DMS153 (cell line): ENCODE measurements around the gene WDR48.

ENCODE experiments used
- DNase-seq: peaks from one replicate; lab custom pipeline; 2025; lab: John Stamatoyannopoulos, UW

Gene WDR48

GRCh38 chr3:39124876-39125840, 73.3 kb downstream of the WDR48 start:
- DNase-seq = no peak

- no peak for DNase-seq
Observed at GRCh38 chr3:39125841-39126500, 74.2 kb downstream of the WDR48 start.

DNA sequence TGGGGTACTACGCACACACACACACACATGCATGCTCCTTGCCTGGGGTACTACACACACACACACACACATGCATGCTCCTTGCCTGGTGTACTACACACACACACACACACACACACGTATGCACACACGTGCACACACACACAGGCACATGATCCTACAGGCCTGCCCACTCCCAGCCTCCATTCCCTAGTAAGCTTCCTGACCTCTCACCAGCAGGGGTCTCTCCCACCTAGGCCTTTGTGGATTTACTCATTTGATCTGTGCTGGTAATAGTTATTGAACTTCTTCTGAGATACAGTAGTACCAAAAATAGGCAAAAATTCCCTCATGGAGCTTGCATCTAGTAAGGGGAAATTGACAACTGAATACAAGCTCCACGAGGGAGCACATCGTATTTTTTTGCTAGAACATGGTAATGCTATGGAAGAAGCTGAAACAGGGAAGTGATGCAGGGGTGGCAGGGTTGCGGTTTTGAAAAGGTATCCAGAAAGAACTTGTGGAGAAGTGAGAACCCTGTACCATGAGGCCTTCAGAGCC, 74.8 kb downstream of the WDR48 start:
- no peak for DNase-seq

DNA sequence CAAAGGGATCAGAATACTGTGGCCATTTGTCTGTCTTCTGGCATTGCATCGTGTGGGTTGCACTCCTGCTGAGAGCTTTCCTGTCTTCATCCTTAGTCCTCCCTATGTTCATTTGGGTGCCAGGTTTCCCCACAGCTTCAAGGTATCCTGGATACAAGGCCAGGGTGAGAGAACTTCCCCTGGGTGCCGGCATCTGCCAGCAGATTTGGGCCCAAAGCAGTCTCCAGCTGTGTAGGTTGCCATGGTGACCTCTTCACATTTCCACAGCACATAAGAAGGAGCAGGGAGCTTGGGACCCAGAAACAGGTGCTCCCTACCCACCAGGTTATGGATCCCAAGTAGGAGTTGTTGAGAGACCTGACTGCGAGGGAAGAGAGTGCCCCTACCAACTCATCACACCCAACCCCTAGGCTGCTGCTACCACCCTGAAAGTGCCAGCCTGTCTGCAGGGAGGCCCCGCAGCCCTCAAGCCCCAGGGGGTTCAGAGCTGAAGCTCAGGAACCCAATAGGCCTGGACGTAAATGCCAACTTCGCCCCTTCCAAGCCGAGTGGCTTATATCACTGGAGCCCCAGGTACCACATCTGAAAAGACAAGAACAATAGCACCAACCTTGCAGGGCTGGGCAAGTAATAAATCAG, 75.6 kb downstream of the WDR48 start:
- DNase-seq = no peak

DNA sequence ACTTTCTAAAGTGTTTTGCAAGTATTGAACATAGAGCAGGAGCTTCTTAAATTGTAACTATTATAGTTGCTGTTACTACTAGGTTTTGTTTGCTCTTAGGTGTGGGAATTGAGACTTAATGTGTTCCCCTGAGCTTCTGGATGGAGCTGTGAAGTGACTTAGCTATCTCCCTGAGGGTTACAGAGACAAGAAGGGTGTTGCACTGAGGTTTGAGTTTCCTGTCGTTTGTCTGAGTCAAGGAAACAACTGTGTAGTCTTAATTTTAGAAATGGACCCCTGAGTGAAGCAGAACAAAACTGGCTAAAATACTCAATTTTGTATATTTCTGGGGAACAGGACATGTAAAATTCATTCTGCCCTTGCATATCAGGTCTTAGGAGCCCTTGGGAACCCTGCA, 76.1 kb downstream of the WDR48 start:
- no peak for DNase-seq

GRCh38 chr3:39128951-39129350, 77.1 kb downstream of the WDR48 start:
- no peak for DNase-seq

DNA sequence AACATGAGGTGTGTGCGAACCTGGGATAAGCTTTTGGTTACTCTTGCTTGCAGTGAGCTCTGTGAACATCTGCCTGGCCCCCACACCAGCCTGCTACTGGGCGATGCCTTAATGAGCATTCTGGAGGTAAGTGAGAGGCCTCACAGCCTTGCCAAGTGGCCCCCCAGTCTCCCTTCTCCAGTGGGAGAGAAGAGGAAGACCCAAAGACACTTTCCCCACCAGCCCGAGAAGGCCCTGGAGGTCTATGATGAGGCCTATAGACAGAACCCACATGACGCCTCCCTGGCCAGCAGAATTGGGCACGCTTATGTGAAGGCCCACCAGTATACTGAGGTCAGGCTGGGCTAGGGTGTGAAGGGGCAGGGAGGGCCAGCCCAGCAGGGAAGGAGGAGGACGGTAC, 78.2 kb downstream of the WDR48 start:
- DNase-seq = no peak

GRCh38 chr3:39130693-39131265, 79.0 kb downstream of the WDR48 start:
- no peak for DNase-seq

DNA sequence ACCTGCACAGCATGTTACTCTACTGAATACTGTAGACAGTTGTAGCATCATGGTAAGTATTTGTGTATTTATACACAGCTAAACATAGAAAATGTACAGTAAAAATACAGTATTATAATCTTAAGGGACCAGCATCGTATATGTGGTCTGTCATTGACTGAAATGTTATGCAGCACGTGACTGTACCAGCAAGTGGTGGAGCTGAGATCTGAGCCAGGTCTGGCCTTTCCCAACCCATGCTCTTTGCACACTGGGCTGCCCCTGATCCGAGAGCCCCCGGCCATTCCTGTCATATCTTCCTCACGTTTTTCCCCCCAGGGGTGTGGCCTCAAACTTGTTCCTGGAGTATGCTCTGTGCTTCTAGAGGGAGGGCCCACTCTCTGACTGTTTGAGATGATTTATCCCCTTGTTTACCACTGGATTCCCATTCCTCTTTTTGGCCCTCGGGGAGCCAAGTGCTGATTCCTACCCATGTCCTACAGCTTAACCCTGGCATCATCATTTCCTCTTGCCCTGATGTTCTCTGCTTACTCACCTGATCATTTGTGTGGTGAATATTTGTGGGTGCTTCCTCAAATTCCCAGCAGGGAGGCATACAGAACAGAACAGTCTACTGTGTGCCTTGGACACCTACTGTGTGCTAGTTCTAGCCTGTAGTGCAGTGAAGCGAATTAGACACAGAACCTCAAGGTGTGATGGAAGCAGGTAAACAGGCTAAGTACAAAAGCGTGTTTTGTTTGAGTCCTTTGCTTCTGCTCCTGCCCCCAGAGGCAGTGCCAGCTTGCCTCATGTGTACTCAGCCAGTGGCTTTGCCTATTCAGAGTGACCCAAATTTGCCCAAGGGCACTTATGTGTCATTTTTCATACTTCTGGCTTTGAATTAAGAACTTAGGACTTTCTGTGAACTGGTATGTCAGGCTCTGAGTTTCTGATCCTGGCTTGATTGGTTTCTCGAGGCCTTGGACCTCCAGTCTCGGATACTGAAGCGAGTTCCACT, 80.6 kb downstream of the WDR48 start:
- no peak for DNase-seq

GRCh38 chr3:39133093-39133490, 81.3 kb downstream of the WDR48 start:
- no peak for DNase-seq

DNA sequence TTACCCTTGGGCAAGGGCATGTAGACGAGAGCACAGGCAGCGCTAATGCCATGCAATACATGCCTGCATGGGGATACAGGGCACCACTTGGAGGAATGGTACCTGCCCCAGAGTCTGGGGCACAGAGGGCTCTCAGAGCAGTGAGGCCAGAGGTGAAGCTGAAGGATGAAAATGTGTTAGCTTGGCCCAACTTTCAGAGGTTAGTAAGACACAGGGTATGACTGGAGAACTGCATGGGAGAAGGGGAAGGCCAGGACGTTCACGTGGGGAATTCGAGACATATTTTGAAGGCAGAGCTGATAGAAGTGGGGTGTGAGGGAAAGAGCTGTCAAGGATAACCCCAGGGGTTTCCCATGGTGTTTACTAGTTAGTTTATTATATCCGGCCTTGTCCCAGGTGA, 82.0 kb downstream of the WDR48 start:
- DNase-seq = no peak

GRCh38 chr3:39134305-39134704, 82.5 kb downstream of the WDR48 start:
- no peak for DNase-seq

GRCh38 chr3:39135170-39135805, 83.5 kb downstream of the WDR48 start:
- DNase-seq = no peak

GRCh38 chr3:39136533-39137434, 85.0 kb downstream of the WDR48 start:
- no peak for DNase-seq

DNA sequence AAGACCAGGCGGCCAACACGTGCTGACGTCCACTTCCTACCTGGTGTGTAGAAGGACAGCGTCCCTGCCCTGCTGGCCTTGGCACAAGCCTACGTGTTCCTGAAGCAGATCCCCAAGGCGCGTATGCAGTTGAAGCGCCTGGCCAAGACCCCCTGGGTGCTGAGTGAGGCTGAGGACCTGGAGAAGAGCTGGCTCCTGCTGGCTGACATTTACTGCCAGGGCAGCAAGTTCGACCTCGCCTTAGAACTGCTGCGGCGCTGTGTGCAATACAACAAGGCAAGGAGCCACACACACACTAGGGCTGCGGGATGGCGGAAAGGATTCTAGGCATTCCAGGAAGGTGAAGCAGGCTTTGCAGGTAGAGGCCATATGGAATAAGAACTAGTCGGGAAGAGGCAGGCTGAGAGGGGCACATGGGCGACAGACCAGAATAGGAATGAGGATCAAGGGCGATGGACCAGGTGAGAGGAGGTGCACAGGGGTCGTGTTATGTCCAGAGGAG, 85.7 kb downstream of the WDR48 start:
- DNase-seq = no peak

DNA sequence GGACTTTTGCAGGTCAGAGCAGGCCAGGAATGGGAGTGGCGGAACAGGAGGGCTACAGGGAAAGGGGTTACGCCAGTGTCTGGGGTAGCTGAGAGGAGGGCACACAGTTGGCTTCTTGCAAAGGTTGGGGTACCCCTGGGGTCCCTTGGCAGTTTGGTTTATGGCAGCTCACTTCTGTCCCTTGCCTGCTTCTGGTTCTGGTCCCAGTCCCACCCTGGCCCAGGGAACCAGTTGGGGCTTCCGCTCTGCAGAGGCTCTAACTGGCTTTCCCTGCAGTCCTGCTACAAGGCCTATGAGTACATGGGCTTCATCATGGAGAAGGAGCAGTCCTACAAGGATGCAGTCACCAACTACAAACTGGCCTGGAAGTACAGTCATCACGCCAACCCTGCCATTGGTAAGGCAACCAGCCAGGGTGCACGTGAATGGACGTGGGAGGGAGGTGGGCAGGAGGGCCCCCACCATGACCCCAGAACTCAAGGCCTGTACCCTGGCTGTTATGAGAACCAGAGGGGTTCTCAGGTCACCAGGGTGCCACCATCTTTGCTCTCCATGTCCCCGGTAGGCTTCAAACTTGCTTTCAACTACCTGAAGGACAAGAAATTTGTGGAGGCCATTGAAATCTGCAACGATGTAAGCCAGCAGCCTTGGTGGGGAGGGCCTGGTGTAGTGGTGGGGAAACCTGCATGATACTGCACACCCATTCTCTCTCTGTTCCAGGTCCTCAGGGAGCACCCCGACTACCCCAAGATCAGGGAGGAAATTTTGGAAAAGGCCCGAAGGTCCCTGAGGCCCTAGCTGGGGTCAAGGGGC, 86.4 kb downstream of the WDR48 start:
- DNase-seq = no peak

- DNase-seq = no peak
Observed at GRCh38 chr3:39138804-39139415, 87.1 kb downstream of the WDR48 start.

GRCh38 chr3:39139442-39139841, 87.6 kb downstream of the WDR48 start:
- no peak for DNase-seq
